ENCODE measurements around the gene TAB2.

- TF ChIP-seq MAX (IDR thresholded peaks at IDR 0.05) = no peak
- TF ChIP-seq CEBPB (IDR thresholded peaks at IDR 0.05) = no peak
- TF ChIP-seq YY1 (IDR thresholded peaks at IDR 0.05; ENCODE audit: low read depth) = no peak
Observed at GRCh38 chr6:149286905-149287304, 30.6 kb upstream of the TAB2 start.

All from Ishikawa (cell line).